GM19372 (cell line): ENCODE data around the gene ERCC1.
A peak's percentile ranks its signal among the peaks of the same experiment; 100 is the strongest.

ENCODE experiments used
- ATAC-seq: cut with Tn5 transposase; IDR thresholded peaks from one replicate; pipeline ENCODE4 v1.9.1; 2021; ENCODE audit warnings: mild to moderate bottlenecking, low read depth, moderate library complexity; ENCODE audit not compliant: unreplicated experiment

The ERCC1 gene

DNA sequence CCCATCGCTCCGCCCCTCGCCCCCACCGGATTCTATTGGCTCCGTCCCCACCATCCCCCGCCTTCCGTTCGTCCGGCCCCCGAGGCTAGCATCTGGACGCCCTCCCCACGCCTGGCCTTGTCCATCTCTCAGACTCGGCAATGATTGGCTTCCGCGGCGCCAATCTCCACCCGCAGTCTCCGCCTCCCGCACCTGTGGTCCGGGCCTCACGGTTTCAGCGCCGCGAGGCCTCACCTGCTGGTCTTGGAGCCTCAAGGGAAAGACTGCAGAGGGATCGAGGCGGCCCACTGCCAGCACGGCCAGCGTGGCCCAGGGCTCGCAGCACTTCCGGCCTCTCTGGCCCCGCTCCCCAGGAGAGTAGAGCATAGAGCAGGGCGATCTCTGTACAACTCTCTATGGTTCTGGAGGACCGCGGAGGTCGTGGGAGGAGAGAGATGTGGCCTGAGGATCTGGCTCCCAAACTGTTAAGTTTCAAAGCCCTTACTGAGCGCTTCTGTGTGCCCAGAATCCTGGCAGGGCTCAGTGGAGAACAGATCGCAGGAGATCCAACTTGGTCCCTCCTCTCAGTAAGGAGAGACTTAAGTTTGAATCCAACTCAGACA is at the start of gene ERCC1:
ERCC1 (minus strand) TSS at position 329 of the 602 bp plus-strand sequence. CDS start 543 bp downstream, outside the sequence.
- peak; percentile 73 for ATAC-seq

DNA sequence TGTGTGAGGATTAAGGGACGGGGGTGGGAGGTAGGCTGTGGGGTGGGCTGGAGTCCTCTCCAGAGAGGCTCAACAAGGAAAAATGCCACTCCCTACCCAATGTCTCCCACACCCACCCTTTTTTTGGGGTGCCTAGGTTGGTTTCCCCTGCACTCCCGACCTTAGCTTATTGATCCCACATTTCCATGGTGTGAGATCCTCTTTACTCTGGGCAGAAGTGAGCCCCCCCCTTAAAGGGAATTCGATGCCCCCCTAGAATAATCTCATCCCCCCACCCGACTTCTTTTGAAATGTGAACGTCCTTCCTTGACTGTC is 49.6 kb upstream of the ERCC1 start:
- ATAC-seq, result no peak

DNA sequence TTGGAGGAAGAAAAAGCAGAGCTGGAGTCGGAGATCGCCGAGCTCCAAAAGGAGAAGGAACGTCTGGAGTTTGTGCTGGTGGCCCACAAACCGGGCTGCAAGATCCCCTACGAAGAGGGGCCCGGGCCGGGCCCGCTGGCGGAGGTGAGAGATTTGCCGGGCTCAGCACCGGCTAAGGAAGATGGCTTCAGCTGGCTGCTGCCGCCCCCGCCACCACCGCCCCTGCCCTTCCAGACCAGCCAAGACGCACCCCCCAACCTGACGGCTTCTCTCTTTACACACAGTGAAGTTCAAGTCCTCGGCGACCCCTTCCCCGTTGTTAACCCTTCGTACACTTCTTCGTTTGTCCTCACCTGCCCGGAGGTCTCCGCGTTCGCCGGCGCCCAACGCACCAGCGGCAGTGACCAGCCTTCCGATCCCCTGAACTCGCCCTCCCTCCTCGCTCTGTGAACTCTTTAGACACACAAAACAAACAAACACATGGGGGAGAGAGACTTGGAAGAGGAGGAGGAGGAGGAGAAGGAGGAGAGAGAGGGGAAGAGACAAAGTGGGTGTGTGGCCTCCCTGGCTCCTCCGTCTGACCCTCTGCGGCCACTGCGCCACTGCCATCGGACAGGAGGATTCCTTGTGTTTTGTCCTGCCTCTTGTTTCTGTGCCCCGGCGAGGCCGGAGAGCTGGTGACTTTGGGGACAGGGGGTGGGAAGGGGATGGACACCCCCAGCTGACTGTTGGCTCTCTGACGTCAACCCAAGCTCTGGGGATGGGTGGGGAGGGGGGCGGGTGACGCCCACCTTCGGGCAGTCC is 49.0 kb upstream of the ERCC1 start:
- ATAC-seq, result no peak

DNA sequence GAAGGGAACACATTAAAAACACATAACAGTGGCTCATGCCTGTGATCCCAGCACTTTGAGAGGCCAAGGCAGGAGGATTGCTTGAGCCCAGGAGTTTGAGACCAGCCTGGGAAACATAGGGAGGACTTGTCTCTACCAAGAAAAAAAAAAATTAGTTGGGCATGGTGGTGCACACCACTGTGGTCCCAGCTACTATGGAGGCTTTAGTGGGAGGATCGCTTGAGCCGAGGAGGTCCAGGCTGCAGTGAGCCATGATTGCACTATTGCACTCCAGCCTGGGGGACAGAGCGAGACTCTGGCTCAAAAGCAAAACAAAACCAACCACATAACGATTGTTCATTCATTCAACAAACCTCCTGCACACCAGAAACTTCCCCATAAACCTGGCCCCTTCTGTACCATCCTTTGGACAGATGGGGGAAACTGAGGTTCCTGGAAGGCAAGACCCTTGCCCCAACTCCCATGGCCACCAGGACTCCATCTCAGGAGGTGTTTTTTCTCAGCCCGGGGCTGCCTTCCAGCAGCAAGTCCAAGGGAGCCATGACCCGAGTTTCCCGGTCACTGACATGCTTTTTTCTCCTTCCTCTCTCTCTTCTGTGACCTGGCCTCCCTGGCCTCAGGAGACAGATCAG is 48.3 kb upstream of the ERCC1 start:
- no peak for ATAC-seq

DNA sequence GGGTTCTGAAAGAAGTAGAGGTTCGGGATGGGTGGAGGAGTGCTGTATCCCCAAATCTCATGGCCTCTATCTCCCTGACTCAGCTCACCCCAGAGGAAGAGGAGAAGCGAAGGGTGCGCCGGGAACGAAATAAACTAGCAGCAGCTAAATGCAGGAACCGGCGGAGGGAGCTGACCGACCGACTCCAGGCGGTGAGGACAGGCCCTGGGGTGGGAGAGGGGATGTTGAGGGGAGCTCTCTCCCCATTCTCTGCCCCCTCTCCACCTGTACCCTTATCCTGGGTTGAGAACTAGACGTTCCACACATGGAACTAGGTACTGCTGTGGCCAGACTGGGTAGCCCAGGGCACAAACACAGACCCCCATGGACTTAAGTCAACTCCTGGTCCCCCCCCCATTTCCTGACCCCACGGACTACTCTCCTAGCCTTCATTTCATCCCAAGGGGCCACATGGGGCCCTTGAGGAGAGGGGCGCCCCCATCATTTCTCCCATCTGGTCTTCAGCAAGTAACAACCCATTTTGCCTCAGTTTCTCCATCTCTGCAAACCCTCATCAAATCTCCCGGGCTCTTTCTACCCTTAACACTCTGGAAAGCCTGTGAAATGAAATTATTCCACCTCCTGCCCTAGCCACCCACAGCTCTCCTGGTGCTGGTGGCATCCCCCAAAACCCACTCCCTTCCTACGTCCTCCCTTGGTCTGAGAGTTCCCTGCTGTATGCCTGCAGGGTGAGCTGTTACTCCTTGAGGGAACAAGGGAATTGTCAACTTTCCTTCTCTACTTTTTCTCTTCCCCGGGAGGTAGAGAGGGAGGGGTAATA is 47.6 kb upstream of the ERCC1 start:
- ATAC-seq, result no peak

DNA sequence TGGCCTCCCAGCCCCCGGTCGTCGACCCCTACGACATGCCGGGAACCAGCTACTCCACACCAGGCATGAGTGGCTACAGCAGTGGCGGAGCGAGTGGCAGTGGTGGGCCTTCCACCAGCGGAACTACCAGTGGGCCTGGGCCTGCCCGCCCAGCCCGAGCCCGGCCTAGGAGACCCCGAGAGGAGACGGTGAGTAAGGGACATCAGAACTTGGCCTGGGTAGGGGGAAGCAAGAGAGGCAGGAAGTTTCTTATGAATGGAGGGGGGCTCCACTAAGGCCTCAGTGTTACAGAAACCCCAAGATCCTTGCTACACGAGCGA is 47.0 kb upstream of the ERCC1 start:
- ATAC-seq, result no peak

DNA sequence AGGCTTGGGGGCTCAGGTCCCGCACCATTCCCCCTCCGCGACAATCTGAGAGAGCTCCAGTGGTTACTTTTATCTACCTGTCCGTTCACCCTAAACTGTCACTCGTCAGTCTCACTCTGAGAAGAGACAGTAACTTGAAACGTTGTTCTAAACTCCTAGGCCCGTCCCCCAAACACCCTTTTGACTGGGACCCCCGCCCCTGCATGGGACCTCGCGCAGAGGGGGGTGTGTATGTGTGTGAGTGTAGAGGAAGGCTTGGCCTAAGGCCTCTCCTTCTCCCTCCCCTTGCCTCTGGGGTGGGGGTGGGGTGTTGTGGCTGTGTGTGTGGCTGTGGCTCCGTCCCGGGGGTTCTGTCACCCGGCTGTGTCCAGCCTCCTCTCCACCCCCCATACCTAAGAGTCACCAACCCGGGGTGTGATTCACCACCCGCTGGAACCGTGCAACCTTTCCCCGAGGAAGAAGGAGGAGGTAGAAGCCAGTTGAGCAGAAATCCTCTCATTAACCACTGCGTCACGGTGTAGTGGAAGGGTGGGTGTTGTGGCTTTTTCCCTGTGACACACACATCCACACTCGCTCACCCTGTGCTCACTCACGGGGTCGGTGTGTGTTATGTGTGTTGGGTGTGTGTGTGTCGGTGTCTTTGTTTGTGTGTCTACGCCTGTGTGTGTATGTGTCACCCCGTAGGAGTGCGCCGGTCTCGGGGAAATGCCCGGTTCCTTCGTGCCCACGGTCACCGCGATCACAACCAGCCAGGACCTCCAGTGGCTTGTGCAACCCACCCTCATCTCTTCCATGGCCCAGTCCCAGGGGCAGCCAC is 46.4 kb upstream of the ERCC1 start:
- ATAC-seq, result peak; percentile 0

DNA sequence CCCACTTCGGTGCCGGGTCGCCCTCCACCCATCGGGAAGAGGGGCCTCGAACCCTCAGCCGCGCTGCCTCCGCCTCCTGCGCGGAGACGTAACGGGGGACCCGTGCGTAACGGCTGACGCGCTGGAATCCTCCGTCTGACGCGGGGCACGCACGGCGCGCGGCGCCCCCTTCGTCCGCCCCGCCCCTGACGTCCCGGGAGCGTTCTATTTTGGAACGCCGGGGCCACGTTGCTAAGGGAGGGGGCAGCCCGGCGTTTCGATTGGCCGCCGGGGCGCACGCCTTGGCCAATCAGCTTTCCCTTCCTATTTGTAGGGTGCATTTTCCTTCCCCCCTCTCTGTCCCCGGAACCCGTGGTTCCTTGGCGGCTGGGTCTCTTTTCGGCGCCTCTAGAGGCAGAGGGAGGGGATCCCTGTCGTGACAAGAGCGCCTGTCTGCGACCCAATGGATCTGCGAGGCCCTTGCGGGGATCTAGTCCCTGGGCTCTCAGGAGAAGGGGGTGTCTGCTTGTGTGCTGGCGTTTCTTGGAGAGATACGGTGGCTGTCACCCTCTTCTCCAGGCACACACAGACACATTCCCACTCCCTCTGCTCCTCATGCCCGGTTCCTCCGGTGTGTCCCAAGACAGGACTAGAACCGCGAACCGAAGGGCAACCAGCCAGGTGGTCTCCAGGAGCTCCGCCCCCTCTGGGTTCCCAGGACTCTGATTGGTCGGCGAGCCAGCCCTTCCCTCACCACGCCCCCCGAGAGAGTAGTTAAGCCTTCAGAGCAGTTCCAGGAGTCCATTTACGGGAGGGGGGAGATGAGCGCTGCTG is 45.6 kb upstream of the ERCC1 start:
- ATAC-seq, result peak; percentile 42

DNA sequence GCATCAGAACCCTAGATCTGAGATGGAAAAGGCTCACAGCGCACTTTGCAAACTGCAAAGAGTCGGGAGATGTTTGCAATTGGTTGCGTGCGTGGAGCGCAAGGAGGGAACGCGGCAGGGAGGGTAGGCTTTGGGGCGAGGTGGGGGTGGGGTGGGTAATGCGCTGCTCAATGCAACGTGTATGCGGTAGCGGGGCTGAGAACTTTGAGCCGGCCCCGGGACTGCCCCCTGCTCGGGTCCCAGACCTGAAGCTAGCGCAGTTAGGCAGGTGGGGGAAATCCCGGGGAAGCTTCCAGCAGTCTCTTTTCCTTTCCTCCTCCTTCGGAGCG is 45.0 kb upstream of the ERCC1 start:
- ATAC-seq, result no peak

DNA sequence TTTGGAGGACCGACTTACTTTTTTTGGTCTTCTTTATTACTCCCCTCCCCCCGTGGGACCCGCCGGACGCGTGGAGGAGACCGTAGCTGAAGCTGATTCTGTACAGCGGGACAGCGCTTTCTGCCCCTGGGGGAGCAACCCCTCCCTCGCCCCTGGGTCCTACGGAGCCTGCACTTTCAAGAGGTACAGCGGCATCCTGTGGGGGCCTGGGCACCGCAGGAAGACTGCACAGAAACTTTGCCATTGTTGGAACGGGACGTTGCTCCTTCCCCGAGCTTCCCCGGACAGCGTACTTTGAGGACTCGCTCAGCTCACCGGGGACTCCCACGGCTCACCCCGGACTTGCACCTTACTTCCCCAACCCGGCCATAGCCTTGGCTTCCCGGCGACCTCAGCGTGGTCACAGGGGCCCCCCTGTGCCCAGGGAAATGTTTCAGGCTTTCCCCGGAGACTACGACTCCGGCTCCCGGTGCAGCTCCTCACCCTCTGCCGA is 44.5 kb upstream of the ERCC1 start:
- ATAC-seq, result peak; percentile 15

DNA sequence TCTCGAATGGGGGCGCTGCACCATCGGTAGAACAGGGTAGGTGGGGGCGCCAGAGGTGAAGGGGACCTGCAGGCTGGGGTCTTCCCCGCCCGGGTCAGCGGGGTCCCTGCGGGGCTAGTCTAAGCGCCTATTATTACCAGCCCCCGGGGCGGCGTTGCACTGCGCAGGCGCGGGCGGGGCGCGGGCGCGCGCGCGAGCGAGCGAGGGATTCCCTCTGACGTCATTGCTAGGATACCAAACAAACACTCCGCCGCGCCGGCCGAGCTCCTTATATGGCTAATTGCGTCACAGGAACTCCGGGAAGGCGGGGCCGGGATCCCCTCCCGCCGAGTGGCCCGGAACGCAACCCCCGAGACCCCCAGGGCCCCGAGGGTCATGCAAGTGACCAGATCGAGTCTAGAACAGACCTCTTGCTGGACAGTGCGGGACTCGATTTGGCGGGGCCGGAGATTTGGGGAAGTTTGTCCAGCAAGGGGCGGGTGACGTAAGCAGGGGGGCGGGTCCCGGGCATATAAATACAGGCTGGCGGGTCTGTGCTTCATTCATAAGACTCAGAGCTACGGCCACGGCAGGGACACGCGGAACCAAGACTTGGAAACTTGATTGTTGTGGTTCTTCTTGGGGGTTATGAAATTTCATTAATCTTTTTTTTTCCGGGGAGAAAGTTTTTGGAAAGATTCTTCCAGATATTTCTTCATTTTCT is 43.9 kb upstream of the ERCC1 start, which contains the start of gene FOSB:
FOSB (plus strand) TSS at position 541 of the 703 bp plus-strand sequence. CDS start 591 bp downstream, outside the sequence.
- ATAC-seq, result peak; percentile 38

DNA sequence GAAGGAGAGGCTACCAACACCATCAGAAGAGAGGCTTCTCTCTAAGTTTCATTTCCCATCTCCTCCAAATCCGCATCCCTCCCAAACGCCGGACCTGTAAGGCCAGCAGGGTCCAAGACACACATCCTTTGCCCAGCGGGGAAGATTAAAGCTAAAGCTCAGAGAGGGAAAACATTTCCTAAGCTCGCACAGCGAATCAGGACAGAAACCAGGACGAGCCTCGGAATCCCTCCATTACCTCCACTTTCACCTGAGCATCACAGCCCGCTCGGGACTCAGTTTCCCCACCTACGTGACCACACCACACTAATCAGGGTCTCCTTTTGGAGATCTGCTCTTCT is 43.4 kb upstream of the ERCC1 start:
- no peak for ATAC-seq

DNA sequence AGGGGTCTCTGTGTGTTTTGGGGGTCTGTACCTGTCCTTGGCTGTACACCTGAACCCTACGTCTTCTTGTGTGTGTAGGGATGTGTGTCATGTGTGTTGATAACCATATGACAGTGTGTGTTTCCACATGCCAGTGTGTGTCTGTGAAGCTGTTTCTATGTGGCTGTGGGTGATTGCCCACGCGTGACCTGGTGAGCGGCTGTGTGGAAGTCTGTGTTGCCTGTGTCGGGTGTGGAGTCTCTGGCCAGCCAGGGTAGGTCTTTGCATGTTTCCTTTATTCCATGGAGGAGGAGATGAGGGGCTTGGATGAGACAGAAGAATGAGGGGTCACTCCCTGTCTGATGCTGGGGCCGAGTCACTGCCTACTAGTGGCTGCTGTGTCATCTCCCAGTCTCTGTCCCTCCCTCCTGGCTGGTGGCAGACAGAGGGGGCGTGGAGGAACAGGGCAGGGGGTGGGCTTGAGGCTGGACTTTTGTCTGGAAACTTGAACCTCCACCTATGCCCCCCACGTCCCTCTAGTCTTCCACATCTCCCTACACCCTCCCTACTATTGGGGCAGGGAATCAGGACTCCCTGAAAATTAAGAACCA is 41.2 kb upstream of the ERCC1 start:
- no peak for ATAC-seq

DNA sequence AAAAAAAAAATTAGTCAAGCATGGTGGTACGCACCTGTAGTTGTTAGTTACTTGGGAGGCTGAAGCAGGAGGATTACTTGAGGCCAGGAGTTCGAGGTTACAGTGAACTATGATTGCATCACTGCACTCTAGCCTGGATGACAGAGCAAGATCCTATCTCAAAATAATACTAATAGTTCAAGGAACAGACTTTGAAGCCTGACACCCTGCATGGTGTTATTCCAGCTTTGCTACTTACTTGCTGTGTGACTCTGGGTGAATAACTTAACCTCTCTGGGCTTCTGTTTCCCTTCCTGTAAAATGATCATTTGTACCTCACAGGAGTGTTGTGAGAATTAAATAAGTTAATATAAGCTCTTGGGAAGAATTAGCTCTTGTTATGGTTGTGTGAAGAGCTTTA is 40.6 kb upstream of the ERCC1 start:
- ATAC-seq, result no peak

DNA sequence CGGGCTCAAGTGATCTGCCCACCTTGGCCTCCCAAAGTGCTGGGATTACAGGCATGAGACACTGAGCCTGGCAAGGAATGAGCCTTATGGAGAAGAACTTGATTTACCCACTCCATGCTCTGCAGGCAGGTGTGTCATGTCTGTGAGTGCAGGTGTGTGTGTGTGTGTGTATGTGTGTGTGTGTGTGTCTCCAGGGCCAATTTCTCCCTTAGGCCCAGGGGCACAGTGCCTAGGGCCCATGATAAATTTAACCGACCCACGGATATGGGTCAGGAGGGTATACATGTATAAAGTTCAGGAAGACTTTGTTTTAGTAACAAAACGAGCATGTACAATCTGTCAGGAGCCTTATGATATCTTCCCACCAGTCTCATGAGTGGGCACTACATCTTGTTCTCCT is 39.5 kb upstream of the ERCC1 start:
- ATAC-seq, result no peak

DNA sequence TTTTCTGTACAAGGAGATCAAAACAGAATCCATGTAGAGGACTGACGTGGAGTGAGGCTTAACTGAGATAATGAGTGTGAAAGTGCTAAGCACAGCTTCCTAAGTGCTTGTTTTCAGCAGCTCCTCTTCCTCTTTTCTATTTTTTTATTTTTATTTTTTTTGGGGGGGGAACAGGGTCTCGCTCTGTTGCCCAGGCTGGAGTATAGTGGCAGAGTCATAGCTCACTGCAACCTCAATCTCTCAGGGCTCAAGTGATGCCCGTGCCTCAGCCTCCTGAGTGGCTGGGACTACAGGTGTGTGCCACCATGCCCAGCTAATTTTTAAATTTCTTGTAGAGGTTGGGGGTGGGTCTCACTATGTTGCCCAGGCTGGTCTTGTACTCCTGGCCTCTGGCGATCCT is 38.5 kb upstream of the ERCC1 start:
- no peak for ATAC-seq

DNA sequence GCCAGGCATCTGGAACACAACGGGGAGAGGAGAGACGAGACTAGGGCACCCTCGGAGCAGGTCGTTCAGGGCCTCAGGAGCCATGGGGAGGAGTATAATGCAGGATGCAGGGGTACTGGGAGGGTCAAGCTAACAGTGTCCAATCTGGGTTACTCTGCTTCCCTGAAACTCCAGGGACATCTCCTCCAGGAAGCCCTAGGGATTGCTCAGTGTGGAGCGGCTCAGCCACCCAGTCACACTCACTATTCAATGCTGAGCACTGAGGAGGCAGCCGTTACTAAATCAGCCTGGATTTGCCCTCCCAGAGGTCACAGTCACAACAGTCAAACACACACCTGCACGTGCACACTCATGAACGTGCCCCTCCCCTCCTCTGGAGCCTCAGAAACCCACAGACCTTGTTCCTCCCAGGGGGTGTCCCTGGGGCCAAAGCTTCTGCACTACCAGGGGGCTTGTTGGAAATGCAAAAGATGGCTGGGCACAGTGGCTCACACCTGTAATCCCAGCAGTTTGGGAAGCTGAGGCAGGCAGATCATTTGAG is 37.2 kb upstream of the ERCC1 start:
- no peak for ATAC-seq

DNA sequence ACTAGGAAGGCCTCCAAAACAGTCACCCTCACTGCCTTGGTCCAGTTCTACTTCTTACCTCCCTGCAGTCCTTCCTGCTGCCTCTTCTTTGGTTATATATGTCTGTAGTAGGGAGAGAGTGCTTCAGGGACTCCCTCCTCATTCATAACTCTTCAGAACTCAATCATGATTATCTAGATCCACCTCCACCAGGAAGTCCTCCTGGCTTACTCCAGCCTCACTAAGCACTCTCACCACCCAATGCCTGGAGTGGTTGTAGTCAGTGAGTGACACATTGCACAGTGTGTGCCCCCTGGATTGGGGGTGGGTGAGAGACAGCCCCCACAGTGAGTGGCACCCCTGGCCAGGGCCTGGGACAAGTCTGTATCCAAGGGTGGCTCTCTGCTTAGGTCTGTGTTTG is 34.1 kb upstream of the ERCC1 start:
- no peak for ATAC-seq
